Esophagus squamous epithelium (tissue), 4 donors: ENCODE data around the gene MAF.

Experiments
- CTCF ChIP-seq, 6 experiments: fragments of 450-650 bp in 4 of 6; fragments of 200-600 bp in 2 of 6; sonication (generic) in 2 of 6; IDR thresholded peaks; one replicate each; pipeline ENCODE4 v1.5.1; 2016 to 2019; ENCODE audit warnings: antibody characterized with exemption in 6 of 6, mild to moderate bottlenecking in 4 of 6, moderate library complexity in 4 of 6
- POLR2A ChIP-seq, 4 donors: fragments of 450-650 bp; IDR thresholded peaks; one replicate each; pipeline ENCODE4 v1.6.1; 2017; ENCODE audit warnings: antibody characterized with exemption in 4 of 4, mild to moderate bottlenecking in 4 of 4, moderate library complexity in 3 of 4

- TF ChIP-seq CTCF (IDR thresholded peaks at IDR 0.05) (no peak), POLR2A (IDR thresholded peaks at IDR 0.05) (no peak)
Observed at GRCh38 chr16:79628501-79628975, 28.0 kb upstream of the MAF start.
